ENCODE data around the gene WBP2.

WBP2 gene

DNA sequence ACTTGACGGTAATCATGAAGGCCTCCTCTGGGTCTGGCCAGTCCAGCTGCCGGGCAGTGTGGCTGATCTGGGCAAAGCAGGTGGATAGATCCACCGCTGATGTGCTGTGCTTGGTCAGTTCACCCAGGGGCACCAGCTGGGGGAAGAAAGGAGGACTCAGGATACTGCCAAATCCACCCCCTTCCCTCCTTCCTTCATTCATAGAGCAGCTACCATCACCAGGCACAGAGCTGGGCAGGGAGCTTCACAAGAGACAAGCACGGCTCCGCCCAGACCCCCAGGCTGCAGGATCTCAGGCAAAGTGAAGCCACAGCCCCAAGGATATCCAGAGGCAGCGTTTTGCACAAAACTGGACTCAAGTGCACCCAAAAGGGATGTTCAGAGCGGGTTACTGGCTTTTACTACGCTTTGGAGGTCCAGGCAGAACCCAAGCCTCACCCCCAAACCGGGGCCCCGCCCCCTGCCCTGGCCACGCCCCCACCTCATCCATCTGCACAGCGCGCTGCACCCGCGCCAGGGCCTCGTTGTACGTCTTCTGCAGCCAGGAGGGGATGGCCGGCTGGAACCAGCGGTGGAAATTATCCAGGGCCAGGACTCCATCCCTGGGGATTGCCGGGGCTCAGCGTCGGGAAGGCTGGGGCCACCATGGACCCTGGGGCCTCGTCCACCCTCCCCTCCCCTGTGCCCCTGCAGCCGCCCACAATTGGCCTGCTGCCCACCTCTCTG, 20.0 kb downstream of the WBP2 start:
- H3K36me3 ChIP-seq (ENCODE audit: insufficient read depth) = no peaks in the 10 kb centered on the region
- H3K4me3 ChIP-seq (IDR thresholded peaks at IDR 0.05; ENCODE audit: insufficient read depth, low read depth, low read length) = no peak overlapping the region
- H3K4me2 ChIP-seq = no peak overlapping the region
- TF ChIP-seq, protein P1, sequence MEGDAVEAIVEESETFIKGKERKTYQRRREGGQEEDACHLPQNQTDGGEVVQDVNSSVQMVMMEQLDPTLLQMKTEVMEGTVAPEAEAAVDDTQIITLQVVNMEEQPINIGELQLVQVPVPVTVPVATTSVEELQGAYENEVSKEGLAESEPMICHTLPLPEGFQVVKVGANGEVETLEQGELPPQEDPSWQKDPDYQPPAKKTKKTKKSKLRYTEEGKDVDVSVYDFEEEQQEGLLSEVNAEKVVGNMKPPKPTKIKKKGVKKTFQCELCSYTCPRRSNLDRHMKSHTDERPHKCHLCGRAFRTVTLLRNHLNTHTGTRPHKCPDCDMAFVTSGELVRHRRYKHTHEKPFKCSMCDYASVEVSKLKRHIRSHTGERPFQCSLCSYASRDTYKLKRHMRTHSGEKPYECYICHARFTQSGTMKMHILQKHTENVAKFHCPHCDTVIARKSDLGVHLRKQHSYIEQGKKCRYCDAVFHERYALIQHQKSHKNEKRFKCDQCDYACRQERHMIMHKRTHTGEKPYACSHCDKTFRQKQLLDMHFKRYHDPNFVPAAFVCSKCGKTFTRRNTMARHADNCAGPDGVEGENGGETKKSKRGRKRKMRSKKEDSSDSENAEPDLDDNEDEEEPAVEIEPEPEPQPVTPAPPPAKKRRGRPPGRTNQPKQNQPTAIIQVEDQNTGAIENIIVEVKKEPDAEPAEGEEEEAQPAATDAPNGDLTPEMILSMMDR (conservative IDR thresholded peaks at IDR 0.05; ENCODE audit: low read depth, low read length) = no peak
- no peak overlapping the region for H2AFZ ChIP-seq (ENCODE audit: low read depth)
- no peak overlapping the region for H3K9ac ChIP-seq
- no peak overlapping the region for H3K27ac ChIP-seq
- H4K20me1 ChIP-seq (ENCODE audit: insufficient read depth) = no peaks in the 10 kb centered on the region
- no peaks in the 10 kb centered on the region for H3K79me2 ChIP-seq (ENCODE audit: insufficient read depth, low read depth)
- H3K4me1 ChIP-seq (ENCODE audit: low read depth, poor library complexity, severe bottlenecking) = no peaks in the 10 kb centered on the region
- H3K27me3 ChIP-seq (ENCODE audit: insufficient read depth, low read depth) = no peaks in the 10 kb centered on the region

DNA sequence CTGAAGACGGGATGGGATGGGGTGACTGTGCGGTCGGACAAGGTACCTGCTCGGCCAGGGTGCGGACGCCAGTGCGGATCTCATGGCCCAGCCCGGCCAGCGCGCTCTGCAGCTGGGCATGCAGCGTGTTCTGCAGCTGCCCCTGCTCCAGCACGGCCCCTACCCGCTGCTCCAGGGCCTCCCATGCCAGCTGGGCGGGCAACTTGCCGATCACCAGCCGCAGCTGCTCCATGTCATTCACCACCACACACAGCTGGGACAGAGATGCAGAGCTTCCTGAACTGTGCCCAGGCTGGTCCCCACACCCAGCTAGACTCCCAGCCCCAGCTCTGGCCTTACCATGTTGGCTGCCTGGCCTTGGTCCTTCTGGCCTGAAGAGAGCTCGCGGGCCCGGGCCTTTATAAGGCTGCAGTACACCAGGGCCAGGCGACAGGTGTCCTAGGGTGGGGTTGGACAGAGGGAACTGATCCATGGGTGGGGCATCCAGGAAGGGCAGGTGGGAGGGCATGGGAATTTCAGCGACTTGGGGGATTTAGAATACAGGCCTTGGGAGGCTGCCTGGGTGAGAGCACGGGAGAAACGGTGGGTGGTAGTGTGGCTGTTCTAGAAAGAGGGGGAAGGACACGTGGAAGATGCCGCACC, 20.7 kb downstream of the WBP2 start:
- no peaks in the 10 kb centered on the region for H4K20me1 ChIP-seq (ENCODE audit: insufficient read depth)
- H3K4me3 ChIP-seq (IDR thresholded peaks at IDR 0.05; ENCODE audit: insufficient read depth, low read depth, low read length) = no peak overlapping the region
- TF ChIP-seq, protein P1 (conservative IDR thresholded peaks at IDR 0.05; ENCODE audit: low read depth, low read length) = no peak
- H3K79me2 ChIP-seq (ENCODE audit: insufficient read depth, low read depth) = no peaks in the 10 kb centered on the region
- no peak overlapping the region for H3K27ac ChIP-seq
- no peak overlapping the region for H3K4me2 ChIP-seq
- H3K4me1 ChIP-seq (ENCODE audit: low read depth, poor library complexity, severe bottlenecking) = no peaks in the 10 kb centered on the region
- no peak overlapping the region for H3K9ac ChIP-seq
- no peaks in the 10 kb centered on the region for H3K27me3 ChIP-seq (ENCODE audit: insufficient read depth, low read depth)
- H2AFZ ChIP-seq (ENCODE audit: low read depth) = no peak overlapping the region
- no peaks in the 10 kb centered on the region for H3K36me3 ChIP-seq (ENCODE audit: insufficient read depth)

GRCh38 chr17:75832652-75833400, 22.3 kb downstream of the WBP2 start:
- no peaks in the 10 kb centered on the region for H3K79me2 ChIP-seq (ENCODE audit: insufficient read depth, low read depth)
- no peak overlapping the region for H3K4me2 ChIP-seq
- TF ChIP-seq, protein P1 (conservative IDR thresholded peaks at IDR 0.05; ENCODE audit: low read depth, low read length) = no peak
- H3K27me3 ChIP-seq (ENCODE audit: insufficient read depth, low read depth) = no peaks in the 10 kb centered on the region
- H3K36me3 ChIP-seq (ENCODE audit: insufficient read depth) = no peaks in the 10 kb centered on the region
- H3K9ac ChIP-seq = no peak overlapping the region
- no peak overlapping the region for H2AFZ ChIP-seq (ENCODE audit: low read depth)
- no peaks in the 10 kb centered on the region for H4K20me1 ChIP-seq (ENCODE audit: insufficient read depth)
- peaks cover 6% of the 10 kb centered on the region for H3K4me1 ChIP-seq (ENCODE audit: low read depth, poor library complexity, severe bottlenecking)
- H3K27ac ChIP-seq = no peak overlapping the region
- H3K4me3 ChIP-seq (IDR thresholded peaks at IDR 0.05; ENCODE audit: insufficient read depth, low read depth, low read length) = no peak overlapping the region

GRCh38 chr17:75832164-75832651, 22.9 kb downstream of the WBP2 start:
- no peak overlapping the region for H3K4me3 ChIP-seq (IDR thresholded peaks at IDR 0.05; ENCODE audit: insufficient read depth, low read depth, low read length)
- TF ChIP-seq, protein P1 (conservative IDR thresholded peaks at IDR 0.05; ENCODE audit: low read depth, low read length) = no peak
- H3K4me2 ChIP-seq = no peak overlapping the region
- no peaks in the 10 kb centered on the region for H3K27me3 ChIP-seq (ENCODE audit: insufficient read depth, low read depth)
- no peak overlapping the region for H3K27ac ChIP-seq
- H3K79me2 ChIP-seq (ENCODE audit: insufficient read depth, low read depth) = no peaks in the 10 kb centered on the region
- H3K9ac ChIP-seq = no peak overlapping the region
- H2AFZ ChIP-seq (ENCODE audit: low read depth) = no peak overlapping the region
- no peaks in the 10 kb centered on the region for H3K36me3 ChIP-seq (ENCODE audit: insufficient read depth)
- no peaks in the 10 kb centered on the region for H4K20me1 ChIP-seq (ENCODE audit: insufficient read depth)
- H3K4me1 ChIP-seq (ENCODE audit: low read depth, poor library complexity, severe bottlenecking) = peaks cover 12% of the 10 kb centered on the region

All from KMS-11 (cell line).